ENCODE data around the gene GAS7. TPM values are rescaled to one million over a fixed set of nuclear protein-coding genes. Genes with fewer than 3 reads are reported as not detected.
A peak's percentile ranks its signal among the peaks of the same experiment; 100 is the strongest.

The GAS7 gene
- total RNA-seq, 1 donor from 2014 or later = 78.0 TPM

DNA sequence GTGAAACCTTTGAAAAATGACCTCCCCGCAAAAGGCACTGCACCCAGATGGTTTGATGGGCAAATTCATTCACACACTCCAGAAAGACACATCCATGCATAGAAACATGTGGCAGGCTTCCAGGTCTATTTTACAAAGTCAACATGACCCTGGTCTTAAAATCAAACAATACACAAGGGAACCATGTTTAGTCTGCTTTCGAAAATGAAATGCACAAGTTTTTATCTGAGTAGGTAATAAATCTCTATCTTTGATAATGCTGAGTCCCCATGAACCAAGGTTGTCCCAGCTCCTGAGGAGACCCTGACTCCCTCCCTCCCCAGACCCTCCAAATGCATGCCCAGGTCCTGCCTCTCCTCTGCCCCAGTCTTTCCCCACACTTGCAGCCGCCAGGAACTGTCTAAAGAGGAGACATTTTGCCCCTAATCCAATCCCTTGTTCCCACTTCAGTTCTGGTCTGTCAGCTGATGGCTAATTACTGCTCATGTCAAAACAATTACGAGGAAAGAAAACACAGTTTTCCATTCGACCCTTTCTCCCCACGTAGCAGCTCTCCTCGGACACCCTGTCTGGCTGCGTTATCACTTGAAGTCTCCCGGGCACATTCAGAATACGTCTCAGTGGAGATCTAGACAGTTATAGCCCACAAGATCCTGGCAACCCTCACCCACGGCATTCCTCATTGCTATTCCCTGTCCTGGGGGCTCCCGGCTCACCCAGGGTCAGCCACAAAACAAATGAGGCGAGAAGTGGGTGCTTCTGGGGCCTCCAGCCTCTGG, 224.5 kb downstream of the GAS7 start:
- no peak for DNase-seq (ENCODE audit: low spot score in 2 of 2)
- no peaks in the 10 kb centered on the region for H3K27me3 ChIP-seq
- H3K27ac ChIP-seq = no peak overlapping the region
- H3K4me1 ChIP-seq = no peaks in the 10 kb centered on the region
- no peak overlapping the region for H3K4me3 ChIP-seq
- H3K36me3 ChIP-seq = no peaks in the 10 kb centered on the region
- TF ChIP-seq, protein P1, sequence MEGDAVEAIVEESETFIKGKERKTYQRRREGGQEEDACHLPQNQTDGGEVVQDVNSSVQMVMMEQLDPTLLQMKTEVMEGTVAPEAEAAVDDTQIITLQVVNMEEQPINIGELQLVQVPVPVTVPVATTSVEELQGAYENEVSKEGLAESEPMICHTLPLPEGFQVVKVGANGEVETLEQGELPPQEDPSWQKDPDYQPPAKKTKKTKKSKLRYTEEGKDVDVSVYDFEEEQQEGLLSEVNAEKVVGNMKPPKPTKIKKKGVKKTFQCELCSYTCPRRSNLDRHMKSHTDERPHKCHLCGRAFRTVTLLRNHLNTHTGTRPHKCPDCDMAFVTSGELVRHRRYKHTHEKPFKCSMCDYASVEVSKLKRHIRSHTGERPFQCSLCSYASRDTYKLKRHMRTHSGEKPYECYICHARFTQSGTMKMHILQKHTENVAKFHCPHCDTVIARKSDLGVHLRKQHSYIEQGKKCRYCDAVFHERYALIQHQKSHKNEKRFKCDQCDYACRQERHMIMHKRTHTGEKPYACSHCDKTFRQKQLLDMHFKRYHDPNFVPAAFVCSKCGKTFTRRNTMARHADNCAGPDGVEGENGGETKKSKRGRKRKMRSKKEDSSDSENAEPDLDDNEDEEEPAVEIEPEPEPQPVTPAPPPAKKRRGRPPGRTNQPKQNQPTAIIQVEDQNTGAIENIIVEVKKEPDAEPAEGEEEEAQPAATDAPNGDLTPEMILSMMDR (IDR thresholded peaks at IDR 0.05) = no peak
- intact Hi-C loops (cut with DNase I) = no loop called here
- H3K9me3 ChIP-seq = no peaks in the 10 kb centered on the region

DNA sequence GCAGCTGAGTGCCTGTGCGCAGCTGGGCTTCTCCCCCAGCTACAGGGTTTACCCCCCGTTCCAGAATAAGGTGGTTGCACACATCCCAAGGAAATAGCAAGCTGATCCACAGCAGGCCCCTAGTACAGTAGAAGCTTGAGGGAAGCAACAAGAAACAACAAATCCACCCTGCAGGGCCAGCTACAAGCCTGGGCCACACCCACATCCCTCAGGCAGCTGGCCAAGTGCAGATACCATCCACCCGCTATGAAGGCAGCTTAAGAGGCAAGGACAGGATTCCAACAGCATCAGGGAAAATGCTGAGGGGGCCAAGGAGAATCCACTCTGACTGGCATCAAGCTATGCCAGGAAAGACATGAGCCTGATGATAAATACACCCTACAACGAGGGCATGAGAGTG, 226.4 kb downstream of the GAS7 start:
- TF ChIP-seq, protein P1 (IDR thresholded peaks at IDR 0.05) = no peak
- Histone ChIP-seq H3K4me3 (no peak overlapping the region), H3K4me1 (no peaks in the 10 kb centered on the region), H3K27ac (no peak overlapping the region), H3K36me3 (no peaks in the 10 kb centered on the region), H3K27me3 (no peaks in the 10 kb centered on the region), H3K9me3 (no peaks in the 10 kb centered on the region)
- DNase-seq (ENCODE audit: low spot score in 2 of 2) = peak in 1 of 2 donors; percentile 70
- intact Hi-C loops (cut with DNase I) = no loop called here

DNA sequence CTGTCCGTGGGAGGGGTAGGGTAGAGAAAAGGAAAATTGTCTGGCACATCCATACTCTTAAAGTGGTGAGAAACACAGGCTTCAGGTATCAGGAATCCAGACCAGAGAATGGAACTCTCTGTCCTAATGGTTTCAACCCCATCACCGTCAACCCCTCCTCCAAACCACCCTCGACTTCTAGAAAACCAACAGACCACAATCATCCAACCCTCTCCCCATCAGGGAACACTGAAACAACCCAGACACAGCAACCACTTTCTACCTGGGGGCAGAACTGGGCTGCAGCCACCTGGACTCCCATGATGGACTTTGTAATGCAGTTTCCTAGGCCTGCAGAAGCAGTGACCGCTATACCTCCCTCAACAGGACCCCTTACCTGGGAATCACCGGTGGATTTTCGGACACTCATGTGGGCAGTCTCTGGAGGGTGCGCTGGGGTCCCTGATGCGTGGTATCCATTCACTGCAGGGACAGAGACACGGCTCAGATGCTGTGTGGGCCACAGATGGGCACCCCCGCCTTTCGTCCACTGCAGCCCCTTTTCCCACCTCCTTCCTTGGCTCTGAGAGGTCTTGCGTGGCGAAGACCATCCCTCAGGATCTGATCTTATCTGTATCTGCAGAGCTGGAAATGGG, 229.0 kb downstream of the GAS7 start:
- DNase-seq (ENCODE audit: low spot score in 2 of 2) = no peak
- Histone ChIP-seq H3K27me3 (no peaks in the 10 kb centered on the region), H3K4me3 (no peak overlapping the region), H3K36me3 (no peaks in the 10 kb centered on the region), H3K27ac (no peak overlapping the region), H3K9me3 (no peaks in the 10 kb centered on the region), H3K4me1 (no peaks in the 10 kb centered on the region)
- TF ChIP-seq, protein P1 (IDR thresholded peaks at IDR 0.05) = no peak
- intact Hi-C loops (cut with DNase I) = no loop called here

DNA sequence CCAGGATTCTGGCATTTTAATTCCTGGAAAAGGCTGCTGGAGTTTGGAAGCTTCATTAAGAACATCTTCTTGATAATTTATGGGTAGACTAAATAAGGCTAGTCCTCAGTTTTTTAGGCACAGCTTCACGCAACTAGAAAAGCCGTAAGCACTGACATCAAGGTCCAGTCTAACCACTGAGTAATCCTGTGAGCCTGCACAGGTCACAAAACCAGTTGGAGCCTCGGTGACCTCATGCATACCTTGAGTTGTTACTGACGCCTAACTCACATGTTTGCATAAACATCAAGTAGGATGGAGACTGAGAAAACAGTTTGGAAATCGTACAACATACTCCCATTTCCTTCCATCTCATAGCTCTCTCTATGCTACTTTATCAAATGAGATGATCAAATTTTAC, 229.5 kb downstream of the GAS7 start:
- no peaks in the 10 kb centered on the region for H3K9me3 ChIP-seq
- DNase-seq (ENCODE audit: low spot score in 2 of 2) = no peak
- no peak overlapping the region for H3K27ac ChIP-seq
- no peaks in the 10 kb centered on the region for H3K4me1 ChIP-seq
- no peaks in the 10 kb centered on the region for H3K36me3 ChIP-seq
- H3K4me3 ChIP-seq = no peak overlapping the region
- H3K27me3 ChIP-seq = no peaks in the 10 kb centered on the region
- TF ChIP-seq, protein P1 (IDR thresholded peaks at IDR 0.05) = no peak
- intact Hi-C loops (cut with DNase I) = no loop called here

DNA sequence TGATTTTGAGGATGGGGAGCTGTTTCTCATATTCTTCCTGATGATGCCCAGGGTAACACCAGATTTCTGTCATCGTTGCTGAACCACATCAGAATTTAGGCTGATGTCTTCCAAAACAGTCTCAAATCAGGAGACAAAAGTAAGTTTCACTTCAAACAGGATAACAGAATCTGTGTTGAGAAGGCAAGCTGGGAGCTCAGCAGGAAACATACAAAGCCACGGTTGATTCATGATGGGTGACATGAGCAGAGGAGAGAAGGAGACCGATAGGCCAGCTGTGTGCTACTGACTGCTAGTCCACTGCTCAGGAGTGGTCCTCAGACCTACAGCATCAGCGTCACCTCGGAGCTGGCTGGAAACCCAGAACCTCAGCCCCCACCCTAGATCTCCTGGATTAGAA, 230.4 kb downstream of the GAS7 start:
- no peak for DNase-seq (ENCODE audit: low spot score in 2 of 2)
- H3K27ac ChIP-seq = no peak overlapping the region
- no peaks in the 10 kb centered on the region for H3K36me3 ChIP-seq
- H3K9me3 ChIP-seq = no peaks in the 10 kb centered on the region
- H3K27me3 ChIP-seq = no peaks in the 10 kb centered on the region
- intact Hi-C loops (cut with DNase I) = no loop called here
- H3K4me1 ChIP-seq = no peaks in the 10 kb centered on the region
- TF ChIP-seq, protein P1 (IDR thresholded peaks at IDR 0.05) = no peak
- H3K4me3 ChIP-seq = no peak overlapping the region

Data from ascending aorta (tissue), 2 donors.